Activated CD4-positive, alpha-beta memory T cell treated with anti-CD3 and anti-CD28 coated beads, Interleukin-2, amount 10 ng/mL, durations not matched to agents 7 days and 5 days (primary cell): ENCODE measurements around the gene DMAC2. TPM values are rescaled to one million over a fixed set of nuclear protein-coding genes. Genes with fewer than 3 reads are reported as not detected.
A peak's percentile ranks its signal among the peaks of the same experiment; 100 is the strongest.
"Not testable (repeated sequence)": the region's sequence is repeated elsewhere in the genome, so short reads cannot be mapped to it uniquely, and the experiment has no call there.

Experiments used
- CTCF ChIA-PET: fragments of 350-600 bp; sonication (Branson Sonifier 250); formaldehyde crosslinking; loops from one replicate; lab custom pipeline; 2021; ENCODE audit warnings: antibody characterized with exemption, inconsistent platforms; lab: Charles Lee
- POLR2A ChIA-PET: fragments of 350-600 bp; sonication (Branson Sonifier 250); formaldehyde crosslinking; loops from one replicate; lab custom pipeline; 2021; ENCODE audit warnings: antibody characterized with exemption; lab: Charles Lee
- DNase-seq: peaks from one replicate; pipeline ENCODE4 v3.0.0-alpha.2; 2020
- H3K27ac Mint-ChIP-seq: one replicate; pipeline ENCODE4 v1.8.0; 2021; ENCODE audit warnings: mild to moderate bottlenecking, mixed read lengths
- H3K27me3 Mint-ChIP-seq: one replicate; pipeline ENCODE4 v1.8.0; 2021; ENCODE audit warnings: mixed read lengths
- H3K36me3 Mint-ChIP-seq: one replicate; pipeline ENCODE4 v1.8.0; 2021; ENCODE audit warnings: low read depth, mixed read lengths
- H3K4me1 Mint-ChIP-seq: one replicate; pipeline ENCODE4 v1.8.0; 2021; ENCODE audit warnings: mixed read lengths
- H3K4me3 Mint-ChIP-seq: one replicate; pipeline ENCODE4 v1.8.0; 2021; ENCODE audit warnings: mild to moderate bottlenecking, mixed read lengths
- H3K9me3 Mint-ChIP-seq: one replicate; pipeline ENCODE4 v1.8.0; 2021; ENCODE audit warnings: mixed read lengths
- total RNA-seq, 2 experiments: library from RNA; stranded (reverse); gene quantifications; one replicate each; pipeline ENCODE4 v1.2.3, GENCODE V29; 2021

Gene DMAC2
- 10 to 100 TPM; 36.0 to 38.4 TPM for total RNA-seq

GRCh38 chr19:41439441-41440222 lies at the start of gene DMAC2:
Gene DMAC2 (minus strand): TSS chr19:41439912. CDS start chr19:41439899, 13 bp downstream.
- CTCF ChIA-PET, result interaction anchor here (0.5 to 3.0 kb wide), 27 partner anchors 9 to 805 kb away, joined by 3 to 42 read pairs (median 5); partner anchors contain the start of genes B3GNT8, B9D2 and CEACAM21
- Mint-ChIP-seq H3K27me3 (peaks cover 9% of the 10 kb centered on the region), H3K9me3 (no peaks in the 10 kb centered on the region), H3K36me3 (peaks cover 10% of the 10 kb centered on the region), H3K27ac (no peak within 1 kb of the TSS), H3K4me3 (no peak within 1 kb of the TSS), H3K4me1 (peaks cover 14% of the 10 kb centered on the region)
- peak; percentile 98 for DNase-seq
- POLR2A ChIA-PET, result interaction anchor here (0.5 to 3.0 kb wide), 29 partner anchors 9 to 176 kb away, joined by 3 to 30 read pairs (median 5); partner anchors contain the start of genes B3GNT8, B9D2, CEACAM21 and HNRNPUL1

GRCh38 chr19:41486953-41487352 lies 47.2 kb upstream of the DMAC2 start:
- H3K9me3 Mint-ChIP-seq, DNase-seq, H3K4me1 Mint-ChIP-seq, H3K36me3 Mint-ChIP-seq, CTCF ChIA-PET, H3K4me3 Mint-ChIP-seq, H3K27ac Mint-ChIP-seq: not testable (repeated sequence)
- H3K27me3 Mint-ChIP-seq, result peaks cover 42% of the 10 kb centered on the region
- POLR2A ChIA-PET, result interaction anchor here (1.2 kb wide), 1 partner anchor 44 kb away, joined by 3 read pairs; no protein-coding TSS in a partner anchor

- ChIA-PET POLR2A (no interaction called here), CTCF (interaction anchor here (1.7 kb wide), 1 partner anchor 36 kb away, joined by 5 read pairs; no protein-coding TSS in a partner anchor)
- peaks cover 2% of the 10 kb centered on the region for H3K9me3 Mint-ChIP-seq
Measured at GRCh38 chr19:41484822-41485221, 45.1 kb upstream of the DMAC2 start.

GRCh38 chr19:41480336-41480735 lies 40.6 kb upstream of the DMAC2 start:
- Mint-ChIP-seq H3K27ac (no peak overlapping the region), H3K27me3 (peaks cover 51% of the 10 kb centered on the region), H3K36me3 (no peaks in the 10 kb centered on the region), H3K9me3 (no peaks in the 10 kb centered on the region), H3K4me3 (no peak overlapping the region), H3K4me1 (no peaks in the 10 kb centered on the region)
- no peak for DNase-seq
- POLR2A ChIA-PET, result no interaction called here
- CTCF ChIA-PET, result no interaction called here

More at GRCh38 chr19:41484822-41485221, 45.1 kb upstream of the DMAC2 start:
- H3K4me3 Mint-ChIP-seq, result no peak overlapping the region
- H3K36me3 Mint-ChIP-seq, result no peaks in the 10 kb centered on the region
- no peak for DNase-seq
- H3K27ac Mint-ChIP-seq, result no peak overlapping the region
- H3K27me3 Mint-ChIP-seq, result peaks cover 50% of the 10 kb centered on the region
- no peaks in the 10 kb centered on the region for H3K4me1 Mint-ChIP-seq

GRCh38 chr19:41479757-41480191 lies 40.1 kb upstream of the DMAC2 start:
- CTCF ChIA-PET, result interaction anchor here (1.1 to 1.3 kb wide), 2 partner anchors 22 to 31 kb away, joined by 4 to 8 read pairs; no protein-coding TSS in a partner anchor

GRCh38 chr19:41478875-41479756 lies 39.4 kb upstream of the DMAC2 start:
- no peak for DNase-seq
- H3K4me1 Mint-ChIP-seq, result no peaks in the 10 kb centered on the region
- H3K4me3 Mint-ChIP-seq, result no peak overlapping the region
- CTCF ChIA-PET, result interaction anchor here (1.1 to 1.3 kb wide), 2 partner anchors 22 to 30 kb away, joined by 4 to 8 read pairs; no protein-coding TSS in a partner anchor
- H3K36me3 Mint-ChIP-seq, result no peaks in the 10 kb centered on the region
- H3K9me3 Mint-ChIP-seq, result no peaks in the 10 kb centered on the region
- POLR2A ChIA-PET, result no interaction called here
- H3K27ac Mint-ChIP-seq, result no peak overlapping the region
- H3K27me3 Mint-ChIP-seq, result peaks cover 44% of the 10 kb centered on the region

More at GRCh38 chr19:41479757-41480191, 40.1 kb upstream of the DMAC2 start:
- Mint-ChIP-seq H3K27ac (no peak overlapping the region), H3K9me3 (no peaks in the 10 kb centered on the region), H3K27me3 (peaks cover 46% of the 10 kb centered on the region), H3K4me3 (no peak overlapping the region), H3K36me3 (no peaks in the 10 kb centered on the region), H3K4me1 (no peaks in the 10 kb centered on the region)
- no peak for DNase-seq
- POLR2A ChIA-PET, result no interaction called here

- no peaks in the 10 kb centered on the region for H3K36me3 Mint-ChIP-seq
- ChIA-PET POLR2A (no interaction called here), CTCF (interaction anchor here (1.0 kb wide), 1 partner anchor 164 kb away, joined by 4 read pairs; no protein-coding TSS in a partner anchor)
- H3K4me1 Mint-ChIP-seq, result no peaks in the 10 kb centered on the region
- H3K4me3 Mint-ChIP-seq, result no peak overlapping the region
- no peaks in the 10 kb centered on the region for H3K9me3 Mint-ChIP-seq
- peaks cover 44% of the 10 kb centered on the region for H3K27me3 Mint-ChIP-seq
- no peak overlapping the region for H3K27ac Mint-ChIP-seq
- DNase-seq, result no peak
Measured at GRCh38 chr19:41478171-41478570, 38.5 kb upstream of the DMAC2 start.

GRCh38 chr19:41476583-41476982 lies 36.9 kb upstream of the DMAC2 start:
- Mint-ChIP-seq H3K4me1 (no peaks in the 10 kb centered on the region), H3K9me3 (no peaks in the 10 kb centered on the region), H3K36me3 (no peaks in the 10 kb centered on the region), H3K4me3 (no peak overlapping the region), H3K27me3 (peaks cover 49% of the 10 kb centered on the region), H3K27ac (no peak overlapping the region)
- DNase-seq, result no peak
- ChIA-PET POLR2A (no interaction called here), CTCF (no interaction called here)

- CTCF ChIA-PET, H3K9me3 Mint-ChIP-seq, POLR2A ChIA-PET, H3K36me3 Mint-ChIP-seq: not testable (repeated sequence)
- Mint-ChIP-seq H3K27ac (peak overlapping the region; percentile 69), H3K4me3 (peak overlapping the region; percentile 25), H3K27me3 (peaks cover 15% of the 10 kb centered on the region), H3K4me1 (peaks cover 19% of the 10 kb centered on the region)
- DNase-seq, result peak; percentile 36
Measured at GRCh38 chr19:41463257-41464256, 23.8 kb upstream of the DMAC2 start.

- no peak for DNase-seq
- H3K36me3 Mint-ChIP-seq, result no peaks in the 10 kb centered on the region
- no peaks in the 10 kb centered on the region for H3K9me3 Mint-ChIP-seq
- ChIA-PET CTCF (no interaction called here), POLR2A (no interaction called here)
- H3K4me3 Mint-ChIP-seq, result no peak overlapping the region
- no peak overlapping the region for H3K27ac Mint-ChIP-seq
- peaks cover 12% of the 10 kb centered on the region for H3K27me3 Mint-ChIP-seq
- H3K4me1 Mint-ChIP-seq, result peaks cover 27% of the 10 kb centered on the region
Measured at GRCh38 chr19:41462497-41462896, 22.8 kb upstream of the DMAC2 start.

- H3K4me3 Mint-ChIP-seq, result peak overlapping the region; percentile 45
- no peaks in the 10 kb centered on the region for H3K36me3 Mint-ChIP-seq
- H3K27ac Mint-ChIP-seq, result peak overlapping the region; percentile 78
- no peaks in the 10 kb centered on the region for H3K9me3 Mint-ChIP-seq
- no peak for DNase-seq
- H3K4me1 Mint-ChIP-seq, result peaks cover 45% of the 10 kb centered on the region
- POLR2A ChIA-PET, result interaction anchor here (1.0 to 2.6 kb wide), 7 partner anchors 10 to 113 kb away, joined by 3 to 16 read pairs (median 5); partner anchors contain the start of gene DMAC2
- H3K27me3 Mint-ChIP-seq, result peaks cover 3% of the 10 kb centered on the region
- CTCF ChIA-PET, result interaction anchor here (0.5 to 3.3 kb wide), 19 partner anchors 8 to 883 kb away, joined by 3 to 28 read pairs (median 4); partner anchors contain the start of genes CEACAM21 and DMAC2
Measured at GRCh38 chr19:41457241-41457640, 17.5 kb upstream of the DMAC2 start.
